ENCODE measurements around the gene GPR161.

DNA sequence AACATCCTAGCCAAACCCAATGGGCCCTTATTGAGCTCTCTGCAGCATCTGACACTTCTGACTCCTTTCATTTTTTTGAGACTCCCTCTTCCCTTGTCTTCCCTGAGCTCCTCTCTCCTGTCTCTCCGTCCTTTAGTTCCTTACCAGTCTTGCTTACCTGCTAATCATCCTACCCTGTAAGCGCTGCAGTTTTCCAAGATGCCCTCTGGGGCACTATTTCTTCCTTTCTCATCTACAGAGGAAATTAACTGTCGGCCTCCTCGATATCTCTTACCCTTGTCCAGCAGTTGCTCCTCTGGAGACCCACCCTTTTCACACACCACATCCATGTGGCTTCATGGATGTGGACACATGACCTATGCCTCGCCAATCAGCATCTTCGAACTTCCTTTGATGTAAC is 6.8 kb downstream of the GPR161 start:
- TF ChIP-seq, protein P1, sequence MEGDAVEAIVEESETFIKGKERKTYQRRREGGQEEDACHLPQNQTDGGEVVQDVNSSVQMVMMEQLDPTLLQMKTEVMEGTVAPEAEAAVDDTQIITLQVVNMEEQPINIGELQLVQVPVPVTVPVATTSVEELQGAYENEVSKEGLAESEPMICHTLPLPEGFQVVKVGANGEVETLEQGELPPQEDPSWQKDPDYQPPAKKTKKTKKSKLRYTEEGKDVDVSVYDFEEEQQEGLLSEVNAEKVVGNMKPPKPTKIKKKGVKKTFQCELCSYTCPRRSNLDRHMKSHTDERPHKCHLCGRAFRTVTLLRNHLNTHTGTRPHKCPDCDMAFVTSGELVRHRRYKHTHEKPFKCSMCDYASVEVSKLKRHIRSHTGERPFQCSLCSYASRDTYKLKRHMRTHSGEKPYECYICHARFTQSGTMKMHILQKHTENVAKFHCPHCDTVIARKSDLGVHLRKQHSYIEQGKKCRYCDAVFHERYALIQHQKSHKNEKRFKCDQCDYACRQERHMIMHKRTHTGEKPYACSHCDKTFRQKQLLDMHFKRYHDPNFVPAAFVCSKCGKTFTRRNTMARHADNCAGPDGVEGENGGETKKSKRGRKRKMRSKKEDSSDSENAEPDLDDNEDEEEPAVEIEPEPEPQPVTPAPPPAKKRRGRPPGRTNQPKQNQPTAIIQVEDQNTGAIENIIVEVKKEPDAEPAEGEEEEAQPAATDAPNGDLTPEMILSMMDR (IDR thresholded peaks at IDR 0.05; ENCODE audit: low read length): no peak
- TF ChIP-seq EZH2 (IDR thresholded peaks at IDR 0.05; ENCODE audit: borderline replicate concordance, low read length): no peak
